Omental fat pad (tissue), 4 donors: ENCODE measurements around the gene HOXA5. TPM values are rescaled to one million over a fixed set of nuclear protein-coding genes. Genes with fewer than 3 reads are reported as not detected.

Experiments
- ATAC-seq: fragments of 150-250 bp; one replicate; pipeline ENCODE4 v1.9.1; 2016; ENCODE audit warnings: mild to moderate bottlenecking, moderate library complexity; ENCODE audit not compliant: low FRiP score
- DNase-seq: peaks from one replicate; pipeline ENCODE4 v3.0.0-alpha.2; 2019; ENCODE audit warnings: low spot score
- total RNA-seq, 4 donors: library from RNA; depleted of rRNA; stranded (reverse); fragments of >200 nt; gene quantifications; one replicate each; pipeline ENCODE4 v1.1.0, GENCODE V29; 2016
- TF ChIP-seq, protein P1 (sequence below), 3 donors: fragments of 450-650 bp; IDR thresholded peaks; one replicate each; pipeline ENCODE4 v1.5.1; 2016 to 2017; ENCODE audit warnings: antibody characterized with exemption in 3 of 3, mild to moderate bottlenecking in 3 of 3, moderate library complexity in 2 of 3

HOXA5 gene
- total RNA-seq, 4 donors from 2014 or later = 10.4 to 39.4 (median 26.5) TPM

GRCh38 chr7:27115221-27116026, 28.1 kb downstream of the HOXA5 start:
- no peak for DNase-seq
- ATAC-seq = no peak
- TF ChIP-seq, protein P1, sequence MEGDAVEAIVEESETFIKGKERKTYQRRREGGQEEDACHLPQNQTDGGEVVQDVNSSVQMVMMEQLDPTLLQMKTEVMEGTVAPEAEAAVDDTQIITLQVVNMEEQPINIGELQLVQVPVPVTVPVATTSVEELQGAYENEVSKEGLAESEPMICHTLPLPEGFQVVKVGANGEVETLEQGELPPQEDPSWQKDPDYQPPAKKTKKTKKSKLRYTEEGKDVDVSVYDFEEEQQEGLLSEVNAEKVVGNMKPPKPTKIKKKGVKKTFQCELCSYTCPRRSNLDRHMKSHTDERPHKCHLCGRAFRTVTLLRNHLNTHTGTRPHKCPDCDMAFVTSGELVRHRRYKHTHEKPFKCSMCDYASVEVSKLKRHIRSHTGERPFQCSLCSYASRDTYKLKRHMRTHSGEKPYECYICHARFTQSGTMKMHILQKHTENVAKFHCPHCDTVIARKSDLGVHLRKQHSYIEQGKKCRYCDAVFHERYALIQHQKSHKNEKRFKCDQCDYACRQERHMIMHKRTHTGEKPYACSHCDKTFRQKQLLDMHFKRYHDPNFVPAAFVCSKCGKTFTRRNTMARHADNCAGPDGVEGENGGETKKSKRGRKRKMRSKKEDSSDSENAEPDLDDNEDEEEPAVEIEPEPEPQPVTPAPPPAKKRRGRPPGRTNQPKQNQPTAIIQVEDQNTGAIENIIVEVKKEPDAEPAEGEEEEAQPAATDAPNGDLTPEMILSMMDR (IDR thresholded peaks at IDR 0.05) = no peak

DNA sequence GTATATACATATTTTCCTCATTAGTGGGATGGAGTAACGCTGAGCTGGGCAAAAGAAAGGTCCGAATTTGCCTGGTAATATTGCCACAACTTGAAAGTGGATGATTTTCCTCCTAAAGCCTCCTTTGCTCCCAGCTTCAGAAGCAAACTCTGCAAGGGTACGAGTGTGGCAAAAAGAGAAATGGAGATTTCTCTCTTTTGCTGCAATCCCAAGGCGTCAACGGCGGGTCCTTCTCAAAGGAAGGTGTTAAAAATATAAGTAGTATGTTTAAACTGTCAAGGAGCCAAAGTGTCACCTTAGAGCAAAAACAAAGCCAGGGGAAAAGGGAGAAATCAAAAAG, 28.6 kb downstream of the HOXA5 start:
- ATAC-seq = no peak
- TF ChIP-seq, protein P1 (IDR thresholded peaks at IDR 0.05) = no peak
- no peak for DNase-seq

DNA sequence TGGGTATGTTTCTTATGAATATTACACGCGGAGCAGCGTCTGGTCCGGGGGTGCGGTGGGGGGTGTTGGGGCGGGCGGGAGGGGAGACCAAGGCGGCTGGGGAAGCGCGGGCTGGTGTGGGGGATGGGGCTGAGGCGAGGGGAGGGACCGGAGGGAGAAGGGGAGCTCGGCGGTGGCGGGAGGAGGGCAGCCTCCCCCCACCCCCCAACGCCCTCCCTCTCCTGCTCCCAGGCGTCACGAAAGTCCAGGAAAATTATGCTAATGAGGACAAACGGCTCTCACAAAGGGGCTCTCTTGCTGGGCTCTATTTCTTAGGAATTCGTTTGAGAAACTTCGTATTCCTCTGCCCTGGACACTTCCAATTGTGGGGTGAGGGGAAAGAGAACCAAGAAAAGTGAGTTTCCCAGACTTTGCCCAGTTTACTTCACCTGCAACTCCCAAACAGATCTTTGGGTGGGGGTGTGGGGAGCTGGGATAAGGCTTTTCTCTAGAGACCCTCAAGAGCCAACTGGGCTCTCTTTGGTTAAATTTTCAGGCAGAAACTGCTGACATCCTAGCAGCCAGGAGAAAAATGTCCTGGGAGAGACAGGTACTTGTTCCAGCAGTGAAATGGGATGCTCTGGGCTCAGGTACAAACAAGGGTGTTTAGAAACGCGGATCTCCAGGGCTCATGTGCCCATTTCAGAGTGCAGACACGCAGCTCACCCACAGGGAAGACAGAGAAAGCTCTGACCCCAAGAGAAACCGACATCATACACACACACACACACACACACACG, 29.3 kb downstream of the HOXA5 start:
- TF ChIP-seq, protein P1 (IDR thresholded peaks at IDR 0.05) = no peak
- DNase-seq (no peak), ATAC-seq (peak; percentile 34)

GRCh38 chr7:27112955-27113949, 30.2 kb downstream of the HOXA5 start:
- TF ChIP-seq, protein P1 (IDR thresholded peaks at IDR 0.05) = no peak
- ATAC-seq (peak; percentile 43), DNase-seq (no peak)

GRCh38 chr7:27112361-27112760, 31.1 kb downstream of the HOXA5 start:
- DNase-seq (no peak), ATAC-seq (no peak)
- TF ChIP-seq, protein P1 (IDR thresholded peaks at IDR 0.05) = no peak

- ATAC-seq (no peak), DNase-seq (no peak)
- TF ChIP-seq, protein P1 (IDR thresholded peaks at IDR 0.05) = no peak
These were observed 31.7 kb downstream of the HOXA5 start for GRCh38 chr7:27111751-27112277.
